Erythroblast (primary cell): Measurements from ENCODE around the gene MTCL1.

Experiments used
- GATA1 ChIP-seq: IDR thresholded peaks from 2 replicates; pipeline ENCODE4 v1.6.1; 2011; ENCODE audit warnings: low read depth, mild to moderate bottlenecking, control low read depth, low read length, moderate library complexity
- POLR2A ChIP-seq: IDR thresholded peaks from 2 replicates; pipeline ENCODE4 v1.6.1; 2011; ENCODE audit warnings: mild to moderate bottlenecking, low read length

DNA sequence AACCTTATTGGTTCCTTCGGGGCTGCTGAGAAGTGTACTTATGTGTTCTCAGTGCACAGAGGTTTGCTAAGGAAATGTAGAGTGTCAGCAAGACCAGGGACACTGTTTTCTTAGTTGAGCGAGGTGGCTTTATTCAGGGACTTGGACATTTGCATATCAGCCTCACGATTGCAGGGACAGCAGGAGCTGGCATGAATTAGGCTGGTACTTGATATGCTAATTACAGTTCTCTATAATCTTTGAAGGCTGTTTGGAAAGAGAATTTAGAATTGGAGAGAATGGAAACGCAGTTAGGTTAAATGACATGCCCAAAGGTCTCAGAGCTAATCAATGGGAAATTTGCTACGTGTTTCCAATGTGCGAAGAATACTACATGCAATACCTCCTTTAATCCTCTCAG is 18.7 kb upstream of the MTCL1 start:
- TF ChIP-seq POLR2A, result no peak
- TF ChIP-seq GATA1, result no peak
